ENCODE results near the gene GAB2.
"Not testable (repeated sequence)": the region's sequence is repeated elsewhere in the genome, so short reads cannot be mapped to it uniquely, and the experiment has no call there.

GAB2 gene

GRCh38 chr11:78226684-78227680 is 190.6 kb downstream of the GAB2 start:
- peak overlapping the region; percentile 18 for H3K27ac Mint-ChIP-seq
- ATAC-seq: no peak
- H3K9me3 Mint-ChIP-seq: no peaks in the 10 kb centered on the region
- H3K27me3 Mint-ChIP-seq: no peaks in the 10 kb centered on the region
- H3K4me3 Mint-ChIP-seq: no peak overlapping the region
- H3K4me1 Mint-ChIP-seq: peaks cover 46% of the 10 kb centered on the region
- H3K36me3 Mint-ChIP-seq: peaks cover 22% of the 10 kb centered on the region

- Mint-ChIP-seq H3K36me3 (peaks cover 35% of the 10 kb centered on the region), H3K4me1 (peaks cover 46% of the 10 kb centered on the region), H3K4me3 (no peak overlapping the region), H3K27ac (peak overlapping the region; percentile 67), H3K27me3 (no peaks in the 10 kb centered on the region), H3K9me3 (no peaks in the 10 kb centered on the region)
- ATAC-seq: no peak
Observed at GRCh38 chr11:78224906-78225420, 192.7 kb downstream of the GAB2 start.

GRCh38 chr11:78224506-78224905 is 193.1 kb downstream of the GAB2 start:
- peaks cover 35% of the 10 kb centered on the region for H3K36me3 Mint-ChIP-seq
- peaks cover 46% of the 10 kb centered on the region for H3K4me1 Mint-ChIP-seq
- no peaks in the 10 kb centered on the region for H3K9me3 Mint-ChIP-seq
- no peak overlapping the region for H3K4me3 Mint-ChIP-seq
- H3K27ac Mint-ChIP-seq: peak overlapping the region; percentile 67
- no peak for ATAC-seq
- H3K27me3 Mint-ChIP-seq: no peaks in the 10 kb centered on the region

- Mint-ChIP-seq H3K4me3 (peak overlapping the region; percentile 58), H3K27me3 (no peaks in the 10 kb centered on the region), H3K9me3 (no peaks in the 10 kb centered on the region), H3K4me1 (peaks cover 40% of the 10 kb centered on the region), H3K36me3 (peaks cover 46% of the 10 kb centered on the region), H3K27ac (peak overlapping the region; percentile 67)
- peak; percentile 90 for ATAC-seq
Observed at GRCh38 chr11:78223320-78223954, 194.2 kb downstream of the GAB2 start.

GRCh38 chr11:78222726-78223125 is 194.9 kb downstream of the GAB2 start:
- H3K27ac Mint-ChIP-seq, ATAC-seq, H3K9me3 Mint-ChIP-seq, H3K4me3 Mint-ChIP-seq, H3K27me3 Mint-ChIP-seq: not testable (repeated sequence)
- Mint-ChIP-seq H3K4me1 (peaks cover 33% of the 10 kb centered on the region), H3K36me3 (peaks cover 53% of the 10 kb centered on the region)

- Mint-ChIP-seq H3K27me3 (no peaks in the 10 kb centered on the region), H3K9me3 (no peaks in the 10 kb centered on the region), H3K36me3 (peaks cover 64% of the 10 kb centered on the region), H3K27ac (peak overlapping the region; percentile 34), H3K4me3 (no peak overlapping the region), H3K4me1 (peaks cover 27% of the 10 kb centered on the region)
- no peak for ATAC-seq
Observed at GRCh38 chr11:78221396-78222315, 196.0 kb downstream of the GAB2 start.

- Mint-ChIP-seq H3K27ac (no peak overlapping the region), H3K4me3 (no peak overlapping the region), H3K36me3 (peaks cover 63% of the 10 kb centered on the region), H3K9me3 (no peaks in the 10 kb centered on the region), H3K4me1 (peaks cover 26% of the 10 kb centered on the region), H3K27me3 (no peaks in the 10 kb centered on the region)
- no peak for ATAC-seq
Observed at GRCh38 chr11:78220218-78221157, 197.1 kb downstream of the GAB2 start.

GRCh38 chr11:78219493-78220217 is 198.0 kb downstream of the GAB2 start:
- H3K4me3 Mint-ChIP-seq: no peak overlapping the region
- peaks cover 18% of the 10 kb centered on the region for H3K4me1 Mint-ChIP-seq
- no peaks in the 10 kb centered on the region for H3K9me3 Mint-ChIP-seq
- H3K27ac Mint-ChIP-seq: no peak overlapping the region
- no peaks in the 10 kb centered on the region for H3K27me3 Mint-ChIP-seq
- ATAC-seq: no peak
- peaks cover 54% of the 10 kb centered on the region for H3K36me3 Mint-ChIP-seq

GRCh38 chr11:78218707-78219492 is 198.7 kb downstream of the GAB2 start:
- Mint-ChIP-seq H3K9me3 (no peaks in the 10 kb centered on the region), H3K27me3 (no peaks in the 10 kb centered on the region), H3K4me1 (peaks cover 10% of the 10 kb centered on the region), H3K27ac (no peak overlapping the region), H3K4me3 (no peak overlapping the region), H3K36me3 (peaks cover 50% of the 10 kb centered on the region)
- ATAC-seq: no peak

- H3K4me3 Mint-ChIP-seq: no peak overlapping the region
Observed at GRCh38 chr11:78217650-78218541, 199.7 kb downstream of the GAB2 start.

GRCh38 chr11:78216571-78217287 is 200.9 kb downstream of the GAB2 start:
- no peak overlapping the region for H3K4me3 Mint-ChIP-seq
- peak overlapping the region; percentile 3 for H3K27ac Mint-ChIP-seq
- H3K36me3 Mint-ChIP-seq: peaks cover 41% of the 10 kb centered on the region

More at GRCh38 chr11:78217650-78218541, 199.7 kb downstream of the GAB2 start:
- Mint-ChIP-seq H3K4me1 (peaks cover under 1% of the 10 kb centered on the region), H3K27me3 (no peaks in the 10 kb centered on the region), H3K36me3 (peaks cover 42% of the 10 kb centered on the region), H3K27ac (no peak overlapping the region), H3K9me3 (no peaks in the 10 kb centered on the region)
- no peak for ATAC-seq

More at GRCh38 chr11:78216571-78217287, 200.9 kb downstream of the GAB2 start:
- H3K27me3 Mint-ChIP-seq: no peaks in the 10 kb centered on the region
- ATAC-seq: no peak
- H3K9me3 Mint-ChIP-seq: no peaks in the 10 kb centered on the region
- no peaks in the 10 kb centered on the region for H3K4me1 Mint-ChIP-seq
